Neural progenitor cell (in vitro differentiated cells): Measurements from ENCODE around the gene KLRC2. TPM values are rescaled to one million over a fixed set of nuclear protein-coding genes. Genes with fewer than 3 reads are reported as not detected.
"Not testable (repeated sequence)": the region's sequence is repeated elsewhere in the genome, so short reads cannot be mapped to it uniquely, and the experiment has no call there.

ENCODE experiments used
- DNase-seq: peaks from one replicate; pipeline ENCODE4 v3.0.0-alpha.2; 2016; ENCODE audit warnings: low spot score
- H2AFZ ChIP-seq: fragments of 200-600 bp; sonication (generic); replicated peaks from 2 replicates; pipeline ENCODE4 v1.6.1; 2016; ENCODE audit warnings: antibody characterized with exemption
- H3F3A ChIP-seq: fragments of 200-600 bp; sonication (generic); 2 replicates; pipeline ENCODE4 v1.6.1; 2016; ENCODE audit warnings: antibody characterized with exemption, low read depth
- H3K27ac ChIP-seq: fragments of 200-600 bp; sonication (generic); 2 replicates; pipeline ENCODE4 v1.5.1; 2016; ENCODE audit warnings: mild to moderate bottlenecking
- H3K27me3 ChIP-seq: fragments of 200-600 bp; sonication (generic); 2 replicates; pipeline ENCODE4 v1.6.1; 2016; ENCODE audit warnings: mild to moderate bottlenecking, moderate library complexity
- H3K36me3 ChIP-seq: fragments of 200-600 bp; sonication (generic); 2 replicates; pipeline ENCODE4 v1.5.1; 2016
- H3K4me1 ChIP-seq: fragments of 200-600 bp; sonication (generic); 2 replicates; pipeline ENCODE4 v1.6.1; 2016; ENCODE audit warnings: mixed run types
- H3K4me2 ChIP-seq: fragments of 200-600 bp; sonication (generic); 2 replicates; pipeline ENCODE4 v1.6.1; 2016
- H3K4me3 ChIP-seq: fragments of 200-600 bp; sonication (generic); 2 replicates; pipeline ENCODE4 v1.5.1; 2016
- H3K79me2 ChIP-seq: fragments of 200-600 bp; sonication (generic); 2 replicates; pipeline ENCODE4 v1.6.1; 2016; ENCODE audit warnings: low read depth
- H3K9ac ChIP-seq: fragments of 200-600 bp; sonication (generic); 2 replicates; pipeline ENCODE4 v1.6.1; 2016
- H3K9me3 ChIP-seq: fragments of 200-600 bp; sonication (generic); 2 replicates; pipeline ENCODE4 v1.5.1; 2016; ENCODE audit warnings: low read depth
- H4K20me1 ChIP-seq: fragments of 200-600 bp; sonication (generic); 2 replicates; pipeline ENCODE4 v1.6.1; 2016; ENCODE audit warnings: low read depth
- H3K27ac Mint-ChIP-seq: 3 replicates; pipeline ENCODE4 v1.8.0; 2021; ENCODE audit warnings: mixed read lengths
- H3K27me3 Mint-ChIP-seq: 2 replicates; pipeline ENCODE4 v1.8.0; 2022; ENCODE audit warnings: low read depth, mild to moderate bottlenecking, inconsistent platforms, moderate library complexity, mixed read lengths; ENCODE audit not compliant: insufficient read depth
- H3K36me3 Mint-ChIP-seq: 3 replicates; pipeline ENCODE4 v1.8.0; 2021; ENCODE audit warnings: mixed read lengths
- H3K4me1 Mint-ChIP-seq: 3 replicates; pipeline ENCODE4 v1.8.0; 2021; ENCODE audit warnings: mixed read lengths
- H3K4me3 Mint-ChIP-seq: 3 replicates; pipeline ENCODE4 v1.8.0; 2021; ENCODE audit warnings: mild to moderate bottlenecking, moderate library complexity, mixed read lengths
- H3K9me3 Mint-ChIP-seq: 3 replicates; pipeline ENCODE4 v1.8.0; 2020; ENCODE audit warnings: mixed read lengths
- CTCF ChIP-seq: fragments of 200-600 bp; sonication (generic); IDR thresholded peaks from 2 replicates; pipeline ENCODE4 v1.5.1; 2017; ENCODE audit warnings: antibody characterized with exemption, mild to moderate bottlenecking
- EZH2 ChIP-seq: fragments of 200-600 bp; sonication (generic); IDR thresholded peaks from 2 replicates; pipeline ENCODE4 v1.6.1; 2017; ENCODE audit warnings: antibody characterized with exemption, mild to moderate bottlenecking, moderate library complexity
- EZH2phosphoT487 ChIP-seq: fragments of 200-600 bp; sonication (generic); IDR thresholded peaks from 2 replicates; pipeline ENCODE4 v1.6.1; 2017; ENCODE audit warnings: antibody characterized with exemption
- total RNA-seq: library from RNA; depleted of rRNA; stranded (reverse); fragments of >200 nt; gene quantifications from 2 replicates; pipeline ENCODE4 v1.2.3, GENCODE V29; 2015; ENCODE audit warnings: low replicate concordance

Gene KLRC2
- total RNA-seq, 1 donor from 2014 or later, result not detected

- H3K9me3 Mint-ChIP-seq, result no peaks in the 10 kb centered on the region
- TF ChIP-seq EZH2, result no peak
- no peak for TF ChIP-seq EZH2phosphoT487
- no peak for TF ChIP-seq CTCF
- H3K9me3 ChIP-seq, result no peaks in the 10 kb centered on the region
- H3K27ac ChIP-seq, result no peak overlapping the region
- no peak overlapping the region for H3K4me2 ChIP-seq
- no peaks in the 10 kb centered on the region for H3K4me1 ChIP-seq
- no peaks in the 10 kb centered on the region for H3K27me3 ChIP-seq
- H3K36me3 Mint-ChIP-seq, result no peaks in the 10 kb centered on the region
- H3K27me3 Mint-ChIP-seq, result no peaks in the 10 kb centered on the region
- H3K9ac ChIP-seq, result no peak overlapping the region
- no peaks in the 10 kb centered on the region for H4K20me1 ChIP-seq
- no peak overlapping the region for H3K4me3 Mint-ChIP-seq
- no peak overlapping the region for H3K4me3 ChIP-seq
- DNase-seq, result no peak
- no peaks in the 10 kb centered on the region for H3K36me3 ChIP-seq
- H3K79me2 ChIP-seq, result no peaks in the 10 kb centered on the region
- peak overlapping the region; percentile 1 for H2AFZ ChIP-seq
- no peak overlapping the region for H3K27ac Mint-ChIP-seq
- no peaks in the 10 kb centered on the region for H3F3A ChIP-seq
- peaks cover 2% of the 10 kb centered on the region for H3K4me1 Mint-ChIP-seq
Measured at GRCh38 chr12:10395390-10395998, 40.3 kb downstream of the KLRC2 start.

GRCh38 chr12:10394531-10395152 is 41.2 kb downstream of the KLRC2 start:
- H3K9me3 Mint-ChIP-seq, H3K27ac Mint-ChIP-seq: not testable (repeated sequence)

GRCh38 chr12:10393291-10393690 is 42.5 kb downstream of the KLRC2 start:
- no peak overlapping the region for H3K27ac ChIP-seq
- H3K4me2 ChIP-seq, result no peak overlapping the region
- H4K20me1 ChIP-seq, result no peaks in the 10 kb centered on the region
- no peaks in the 10 kb centered on the region for H3K9me3 ChIP-seq
- no peaks in the 10 kb centered on the region for H3K4me1 ChIP-seq
- no peak overlapping the region for H3K27ac Mint-ChIP-seq
- H3K36me3 ChIP-seq, result no peaks in the 10 kb centered on the region
- H3K27me3 ChIP-seq, result no peaks in the 10 kb centered on the region
- no peak overlapping the region for H2AFZ ChIP-seq
- no peaks in the 10 kb centered on the region for H3F3A ChIP-seq
- H3K4me3 ChIP-seq, result no peak overlapping the region
- H3K79me2 ChIP-seq, result no peaks in the 10 kb centered on the region
- no peaks in the 10 kb centered on the region for H3K9me3 Mint-ChIP-seq
- no peaks in the 10 kb centered on the region for H3K36me3 Mint-ChIP-seq
- no peak for DNase-seq
- H3K4me3 Mint-ChIP-seq, result no peak overlapping the region
- H3K4me1 Mint-ChIP-seq, result peaks cover 2% of the 10 kb centered on the region
- no peak overlapping the region for H3K9ac ChIP-seq
- H3K27me3 Mint-ChIP-seq, result no peaks in the 10 kb centered on the region
- TF ChIP-seq EZH2, result no peak

More at GRCh38 chr12:10394531-10395152, 41.2 kb downstream of the KLRC2 start:
- H3K36me3 Mint-ChIP-seq, H3K4me3 Mint-ChIP-seq, H3K4me1 Mint-ChIP-seq, H3K27ac ChIP-seq, H3K9me3 ChIP-seq, H3K27me3 ChIP-seq, H3K79me2 ChIP-seq, H3K4me3 ChIP-seq, H2AFZ ChIP-seq, H3K9ac ChIP-seq, H3K4me2 ChIP-seq, H3K4me1 ChIP-seq, DNase-seq, H4K20me1 ChIP-seq, H3K27me3 Mint-ChIP-seq, H3K36me3 ChIP-seq, H3F3A ChIP-seq: not testable (repeated sequence)

- Histone ChIP-seq H3K36me3 (no peaks in the 10 kb centered on the region), H2AFZ (peak overlapping the region; percentile 4), H3K9ac (no peak overlapping the region), H3K27me3 (no peaks in the 10 kb centered on the region), H3K79me2 (no peaks in the 10 kb centered on the region), H3K4me1 (no peaks in the 10 kb centered on the region), H3K4me2 (no peak overlapping the region), H3K27ac (no peak overlapping the region), H3K4me3 (no peak overlapping the region), H3K9me3 (no peaks in the 10 kb centered on the region), H4K20me1 (no peaks in the 10 kb centered on the region), H3F3A (no peaks in the 10 kb centered on the region)
- no peak overlapping the region for H3K4me3 Mint-ChIP-seq
- no peak for TF ChIP-seq EZH2
- no peak for TF ChIP-seq EZH2phosphoT487
- no peak for TF ChIP-seq CTCF
- H3K36me3 Mint-ChIP-seq, result no peaks in the 10 kb centered on the region
- no peaks in the 10 kb centered on the region for H3K9me3 Mint-ChIP-seq
- H3K27me3 Mint-ChIP-seq, result no peaks in the 10 kb centered on the region
- peaks cover 2% of the 10 kb centered on the region for H3K4me1 Mint-ChIP-seq
- no peak for DNase-seq
- H3K27ac Mint-ChIP-seq, result no peak overlapping the region
Measured at GRCh38 chr12:10392394-10392930, 43.3 kb downstream of the KLRC2 start.

GRCh38 chr12:10390991-10391390 is 44.8 kb downstream of the KLRC2 start:
- H3F3A ChIP-seq, H3K4me1 ChIP-seq, H3K36me3 ChIP-seq, H3K27ac ChIP-seq, H3K9ac ChIP-seq, H3K4me2 ChIP-seq, H3K27ac Mint-ChIP-seq, H3K79me2 ChIP-seq, H3K9me3 ChIP-seq, H3K4me3 Mint-ChIP-seq, DNase-seq, H3K9me3 Mint-ChIP-seq, H3K4me1 Mint-ChIP-seq, H4K20me1 ChIP-seq, H3K27me3 ChIP-seq, H2AFZ ChIP-seq, H3K4me3 ChIP-seq, H3K36me3 Mint-ChIP-seq, H3K27me3 Mint-ChIP-seq: not testable (repeated sequence)
